ENCODE measurements around the gene ATL1.
"Not testable (repeated sequence)": the region's sequence is repeated elsewhere in the genome, so short reads cannot be mapped to it uniquely, and the experiment has no call there.

The ATL1 gene

DNA sequence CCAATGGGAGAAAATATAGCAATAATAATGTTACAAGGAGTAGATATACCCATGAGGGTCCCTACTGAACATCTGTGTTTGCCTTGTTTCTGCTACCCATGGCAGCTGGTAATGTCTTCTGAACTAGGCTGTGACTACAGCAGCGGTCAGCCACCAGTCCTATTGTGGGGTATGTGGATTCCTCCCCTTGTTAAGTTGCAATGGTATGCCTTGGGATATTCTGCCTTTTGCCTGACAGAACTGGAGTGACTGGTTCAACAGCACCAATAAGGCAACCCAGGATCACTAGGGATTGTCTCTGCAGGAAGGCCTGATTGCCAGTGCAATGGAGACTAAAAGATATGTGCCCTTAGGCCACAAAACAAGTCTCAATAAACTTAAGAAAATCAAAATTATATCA, 9.7 kb upstream of the ATL1 start:
- TF ChIP-seq, protein P1, sequence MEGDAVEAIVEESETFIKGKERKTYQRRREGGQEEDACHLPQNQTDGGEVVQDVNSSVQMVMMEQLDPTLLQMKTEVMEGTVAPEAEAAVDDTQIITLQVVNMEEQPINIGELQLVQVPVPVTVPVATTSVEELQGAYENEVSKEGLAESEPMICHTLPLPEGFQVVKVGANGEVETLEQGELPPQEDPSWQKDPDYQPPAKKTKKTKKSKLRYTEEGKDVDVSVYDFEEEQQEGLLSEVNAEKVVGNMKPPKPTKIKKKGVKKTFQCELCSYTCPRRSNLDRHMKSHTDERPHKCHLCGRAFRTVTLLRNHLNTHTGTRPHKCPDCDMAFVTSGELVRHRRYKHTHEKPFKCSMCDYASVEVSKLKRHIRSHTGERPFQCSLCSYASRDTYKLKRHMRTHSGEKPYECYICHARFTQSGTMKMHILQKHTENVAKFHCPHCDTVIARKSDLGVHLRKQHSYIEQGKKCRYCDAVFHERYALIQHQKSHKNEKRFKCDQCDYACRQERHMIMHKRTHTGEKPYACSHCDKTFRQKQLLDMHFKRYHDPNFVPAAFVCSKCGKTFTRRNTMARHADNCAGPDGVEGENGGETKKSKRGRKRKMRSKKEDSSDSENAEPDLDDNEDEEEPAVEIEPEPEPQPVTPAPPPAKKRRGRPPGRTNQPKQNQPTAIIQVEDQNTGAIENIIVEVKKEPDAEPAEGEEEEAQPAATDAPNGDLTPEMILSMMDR (IDR thresholded peaks at IDR 0.05; ENCODE audit: control insufficient read depth, insufficient read depth, low read depth, low read length, missing control alignments), result no peak
- H3K4me3 ChIP-seq (ENCODE audit: control insufficient read depth, low read depth, low read length), result no peak overlapping the region
- no peak for DNase-seq (ENCODE audit: low read depth)

DNA sequence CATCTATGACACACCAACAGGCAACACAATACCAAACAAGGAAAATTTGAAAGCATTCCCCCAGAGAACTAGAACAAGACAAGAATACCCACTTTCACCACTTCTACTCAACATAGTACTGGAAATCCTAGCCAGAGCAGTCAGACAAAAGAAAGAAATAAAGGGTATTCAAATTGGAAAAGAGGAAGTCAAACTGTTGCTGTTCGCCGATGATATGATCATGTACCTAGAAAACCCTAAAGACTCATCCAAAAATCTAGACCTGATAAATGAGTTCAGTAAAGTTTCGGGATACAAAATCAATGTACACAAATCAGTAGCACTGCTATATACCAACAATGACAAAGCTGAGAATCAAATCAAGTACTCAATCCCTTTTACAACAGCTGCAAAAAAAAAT, 8.1 kb upstream of the ATL1 start:
- no peak overlapping the region for H3K4me3 ChIP-seq (ENCODE audit: control insufficient read depth, low read depth, low read length)
- TF ChIP-seq, protein P1 (IDR thresholded peaks at IDR 0.05; ENCODE audit: control insufficient read depth, insufficient read depth, low read depth, low read length, missing control alignments), result no peak
- DNase-seq (ENCODE audit: low read depth), result no peak

DNA sequence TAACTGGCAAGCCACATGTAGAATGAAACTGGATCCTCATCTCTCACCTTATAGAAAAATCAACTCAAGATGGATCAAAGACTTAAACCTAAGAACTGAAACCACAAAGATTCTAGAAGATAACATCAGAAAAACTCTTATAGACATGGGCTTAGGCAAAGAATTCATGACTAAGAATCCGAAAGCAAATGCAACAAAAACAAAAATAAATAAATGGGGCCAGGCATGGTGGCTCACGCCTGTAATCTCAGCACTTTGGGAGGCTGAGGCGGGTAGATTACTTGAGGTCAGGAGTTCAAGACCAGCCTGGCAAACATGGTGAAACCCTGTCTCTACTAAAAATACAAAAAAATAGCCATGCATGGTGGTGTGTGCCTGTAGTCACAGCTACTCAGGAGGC, 7.1 kb upstream of the ATL1 start:
- not testable (repeated sequence) for H3K4me3 ChIP-seq (ENCODE audit: control insufficient read depth, low read depth, low read length); DNase-seq (ENCODE audit: low read depth)

DNA sequence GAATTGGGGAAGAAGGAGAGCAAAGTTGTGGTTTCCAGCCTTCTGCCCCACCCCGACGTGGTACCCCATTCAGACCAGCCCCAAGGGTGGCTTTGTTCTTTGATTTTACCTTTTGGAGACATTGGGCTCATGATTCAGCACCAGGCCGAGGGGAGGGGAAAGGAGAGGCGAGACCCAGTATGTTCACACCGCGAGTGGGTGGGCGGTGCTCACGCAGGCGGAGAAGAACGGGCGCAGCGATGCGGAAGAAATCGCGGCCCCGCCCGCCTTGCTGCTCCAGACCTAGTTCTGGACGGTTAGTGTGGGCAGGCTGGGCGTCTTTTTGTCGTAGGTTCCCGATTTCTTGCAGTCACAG, 963 bp downstream of the ATL1 start:
- DNase-seq (ENCODE audit: low read depth), result peak; percentile 20
- TF ChIP-seq, protein P1 (IDR thresholded peaks at IDR 0.05; ENCODE audit: control insufficient read depth, insufficient read depth, low read depth, low read length, missing control alignments), result no peak
- H3K4me3 ChIP-seq (ENCODE audit: control insufficient read depth, low read depth, low read length), result peak overlapping the region; percentile 55

DNA sequence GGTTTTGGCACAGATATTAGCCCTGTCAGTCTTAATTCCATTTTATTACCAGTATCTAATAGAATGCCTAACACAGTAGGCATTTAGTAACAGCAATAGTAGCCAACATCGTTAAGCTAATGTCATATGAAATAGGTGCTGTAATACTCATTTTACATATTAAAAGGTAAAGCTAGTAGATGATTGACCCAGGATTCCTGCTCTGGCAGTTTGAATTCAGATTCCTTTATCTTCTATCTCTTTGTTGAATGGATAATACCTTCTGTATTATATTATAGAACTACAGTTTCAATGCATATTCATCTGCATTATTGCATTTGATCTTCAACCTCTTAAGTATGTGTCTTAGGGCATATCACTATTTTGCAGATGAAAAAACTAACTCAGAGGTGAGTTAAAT, 2.9 kb downstream of the ATL1 start:
- no peak overlapping the region for H3K4me3 ChIP-seq (ENCODE audit: control insufficient read depth, low read depth, low read length)
- TF ChIP-seq, protein P1 (IDR thresholded peaks at IDR 0.05; ENCODE audit: control insufficient read depth, insufficient read depth, low read depth, low read length, missing control alignments), result no peak
- DNase-seq (ENCODE audit: low read depth), result no peak

DNA sequence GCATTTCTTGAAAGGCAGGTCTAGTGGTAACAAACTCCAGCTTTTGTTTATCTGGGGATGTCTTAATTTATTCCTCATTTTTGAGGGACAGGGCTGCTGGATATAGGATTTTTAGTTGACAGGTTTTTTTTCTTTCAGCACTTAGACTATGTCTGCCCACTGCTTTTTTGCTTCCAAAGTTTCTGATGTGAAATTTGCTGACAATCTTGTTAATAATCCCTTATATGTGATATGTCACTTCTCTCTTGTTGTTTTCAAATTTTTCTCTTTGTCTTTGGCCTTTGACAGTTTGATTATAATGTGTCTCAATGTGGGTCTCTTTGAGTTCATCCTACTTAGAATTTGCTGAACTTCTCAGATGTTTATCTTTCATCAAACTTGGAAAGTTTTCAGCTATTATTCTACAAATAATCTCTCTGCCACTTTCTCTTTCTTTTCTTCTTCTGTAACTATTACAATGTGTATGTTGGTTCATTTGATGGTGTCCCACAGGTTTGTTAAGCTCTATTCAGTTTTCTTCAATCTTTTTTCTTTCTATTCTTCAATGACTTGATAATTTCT, 9.8 kb downstream of the ATL1 start:
- H3K4me3 ChIP-seq (ENCODE audit: control insufficient read depth, low read depth, low read length), result no peak overlapping the region
- TF ChIP-seq, protein P1 (IDR thresholded peaks at IDR 0.05; ENCODE audit: control insufficient read depth, insufficient read depth, low read depth, low read length, missing control alignments), result no peak
- DNase-seq (ENCODE audit: low read depth), result no peak

DNA sequence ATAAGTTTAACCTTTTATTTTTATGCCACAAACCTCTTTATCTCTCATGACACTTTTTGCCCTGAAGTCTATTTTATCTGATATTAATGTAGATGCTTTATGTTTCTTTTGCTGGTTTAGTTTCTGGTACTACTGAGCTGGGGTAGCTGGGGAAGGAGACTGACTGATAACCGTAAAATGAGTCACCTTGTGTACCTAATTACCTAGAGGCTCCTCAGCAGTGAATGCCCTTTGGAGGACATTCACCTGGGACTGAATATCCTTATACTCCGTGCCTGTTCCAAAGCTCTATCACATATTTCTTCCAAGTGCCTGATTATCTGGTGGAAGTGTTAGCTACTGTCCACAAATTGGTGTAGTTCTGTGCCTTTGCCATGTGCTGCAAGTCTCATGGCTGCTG, 13.9 kb downstream of the ATL1 start:
- no peak for DNase-seq (ENCODE audit: low read depth)
- TF ChIP-seq, protein P1 (IDR thresholded peaks at IDR 0.05; ENCODE audit: control insufficient read depth, insufficient read depth, low read depth, low read length, missing control alignments), result no peak
- H3K4me3 ChIP-seq (ENCODE audit: control insufficient read depth, low read depth, low read length), result no peak overlapping the region

Measured in AG09309 (cell line).